Upper lobe of left lung (tissue), 4 donors: ENCODE results near the gene NLGN1.

ENCODE experiments used
- EP300 ChIP-seq, 4 donors: sonication (generic); formaldehyde crosslinking; IDR thresholded peaks; one replicate each; pipeline ENCODE4 v1.5.1; 2017; ENCODE audit warnings: antibody characterized with exemption in 4 of 4, control low read depth in 2 of 4
- POLR2A ChIP-seq, 4 donors: fragments of 450-650 bp; IDR thresholded peaks; one replicate each; pipeline ENCODE4 v1.5.1; 2016 to 2017; ENCODE audit warnings: antibody characterized with exemption in 4 of 4, mild to moderate bottlenecking in 2 of 4
- POLR2AphosphoS5 ChIP-seq, 2 donors: sonication (generic); formaldehyde crosslinking; IDR thresholded peaks; one replicate each; pipeline ENCODE4 v1.5.1; 2017; ENCODE audit warnings: antibody characterized with exemption in 2 of 2
- TF ChIP-seq, protein P1 (sequence below), 6 experiments: fragments of 450-650 bp in 4 of 6; fragments of 200-600 bp in 2 of 6; sonication (generic) in 2 of 6; IDR thresholded peaks; one replicate each; pipeline ENCODE4 v1.5.1; 2016 to 2019; ENCODE audit warnings: antibody characterized with exemption in 6 of 6

GRCh38 chr3:173897631-173898030 lies 500.1 kb downstream of the NLGN1 start:
- TF ChIP-seq, protein P1, sequence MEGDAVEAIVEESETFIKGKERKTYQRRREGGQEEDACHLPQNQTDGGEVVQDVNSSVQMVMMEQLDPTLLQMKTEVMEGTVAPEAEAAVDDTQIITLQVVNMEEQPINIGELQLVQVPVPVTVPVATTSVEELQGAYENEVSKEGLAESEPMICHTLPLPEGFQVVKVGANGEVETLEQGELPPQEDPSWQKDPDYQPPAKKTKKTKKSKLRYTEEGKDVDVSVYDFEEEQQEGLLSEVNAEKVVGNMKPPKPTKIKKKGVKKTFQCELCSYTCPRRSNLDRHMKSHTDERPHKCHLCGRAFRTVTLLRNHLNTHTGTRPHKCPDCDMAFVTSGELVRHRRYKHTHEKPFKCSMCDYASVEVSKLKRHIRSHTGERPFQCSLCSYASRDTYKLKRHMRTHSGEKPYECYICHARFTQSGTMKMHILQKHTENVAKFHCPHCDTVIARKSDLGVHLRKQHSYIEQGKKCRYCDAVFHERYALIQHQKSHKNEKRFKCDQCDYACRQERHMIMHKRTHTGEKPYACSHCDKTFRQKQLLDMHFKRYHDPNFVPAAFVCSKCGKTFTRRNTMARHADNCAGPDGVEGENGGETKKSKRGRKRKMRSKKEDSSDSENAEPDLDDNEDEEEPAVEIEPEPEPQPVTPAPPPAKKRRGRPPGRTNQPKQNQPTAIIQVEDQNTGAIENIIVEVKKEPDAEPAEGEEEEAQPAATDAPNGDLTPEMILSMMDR (IDR thresholded peaks at IDR 0.05): no peak
- no peak for TF ChIP-seq EP300 (IDR thresholded peaks at IDR 0.05)
- no peak for TF ChIP-seq POLR2A (IDR thresholded peaks at IDR 0.05)
- TF ChIP-seq POLR2AphosphoS5 (IDR thresholded peaks at IDR 0.05): no peak
